Astrocyte (in vitro differentiated cells and primary cell): Measurements from ENCODE around the gene CCDC169. TPM values are rescaled to one million over a fixed set of nuclear protein-coding genes. Genes with fewer than 3 reads are reported as not detected.

Source experiments
- DNase-seq: peaks from one replicate; pipeline ENCODE4 v3.0.0-alpha.2; 2010; ENCODE audit warnings: low read depth
- FAIRE-seq: peaks from 2 replicates; lab custom pipeline; 2011; peaks lifted over from hg19 to GRCh38; lab: Jason Lieb, UNC
- H2AFZ ChIP-seq: 2 replicates; pipeline ENCODE4 v1.6.0; 2012; ENCODE audit warnings: low read depth, low read length, inconsistent platforms
- H3K27ac ChIP-seq: 2 replicates; pipeline ENCODE4 v1.5.1; 2011; ENCODE audit warnings: low read depth, low read length, inconsistent platforms
- H3K27me3 ChIP-seq: 2 replicates; pipeline ENCODE4 v1.6.0; 2011; ENCODE audit warnings: low read length, inconsistent platforms; ENCODE audit not compliant: insufficient read depth
- H3K36me3 ChIP-seq: 2 replicates; pipeline ENCODE4 v1.5.1; 2011; ENCODE audit warnings: low read length, inconsistent platforms; ENCODE audit not compliant: insufficient read depth
- H3K4me1 ChIP-seq: 2 replicates; pipeline ENCODE4 v1.5.1; 2011; ENCODE audit warnings: low read length, inconsistent platforms; ENCODE audit not compliant: insufficient read depth
- H3K4me2 ChIP-seq: 2 replicates; pipeline ENCODE4 v1.6.0; 2012; ENCODE audit warnings: low read length, inconsistent platforms
- H3K4me3 ChIP-seq: 2 replicates; pipeline ENCODE4 v1.5.1; 2011; ENCODE audit warnings: low read depth, mild to moderate bottlenecking, low read length, inconsistent platforms; ENCODE audit not compliant: insufficient read depth
- H3K79me2 ChIP-seq: 2 replicates; pipeline ENCODE4 v1.6.0; 2012; ENCODE audit warnings: mild to moderate bottlenecking, low read length, inconsistent platforms; ENCODE audit not compliant: insufficient read depth
- H3K9ac ChIP-seq: 2 replicates; pipeline ENCODE4 v1.6.0; 2012; ENCODE audit warnings: mild to moderate bottlenecking, low read length, inconsistent platforms
- H3K9me3 ChIP-seq: 2 replicates; pipeline ENCODE4 v1.5.1; 2012; ENCODE audit warnings: low read depth, mild to moderate bottlenecking, low read length, inconsistent platforms; ENCODE audit not compliant: insufficient read depth
- H4K20me1 ChIP-seq: 2 replicates; pipeline ENCODE4 v1.6.0; 2012; ENCODE audit warnings: low read length, inconsistent platforms; ENCODE audit not compliant: insufficient read depth
- H3K27ac Mint-ChIP-seq: one replicate; pipeline ENCODE4 v1.8.0; 2021; ENCODE audit warnings: mild to moderate bottlenecking, mixed read lengths; ENCODE audit not compliant: unreplicated experiment
- H3K27me3 Mint-ChIP-seq: one replicate; pipeline ENCODE4 v1.8.0; 2021; ENCODE audit warnings: low read depth, mixed read lengths; ENCODE audit not compliant: unreplicated experiment
- H3K36me3 Mint-ChIP-seq: one replicate; pipeline ENCODE4 v1.8.0; 2021; ENCODE audit warnings: low read depth, mixed read lengths; ENCODE audit not compliant: unreplicated experiment
- H3K4me1 Mint-ChIP-seq: one replicate; pipeline ENCODE4 v1.8.0; 2021; ENCODE audit warnings: low read depth, mixed read lengths; ENCODE audit not compliant: unreplicated experiment
- H3K4me3 Mint-ChIP-seq: one replicate; pipeline ENCODE4 v1.8.0; 2021; ENCODE audit warnings: mild to moderate bottlenecking, moderate library complexity, mixed read lengths; ENCODE audit not compliant: unreplicated experiment
- H3K9me3 Mint-ChIP-seq: one replicate; pipeline ENCODE4 v1.8.0; 2021; ENCODE audit warnings: mild to moderate bottlenecking, mixed read lengths; ENCODE audit not compliant: unreplicated experiment
- CTCF ChIP-seq: IDR thresholded peaks from 2 replicates; pipeline ENCODE4 v1.5.1; 2011; ENCODE audit warnings: low read depth, mild to moderate bottlenecking, inconsistent platforms, low read length, moderate library complexity; ENCODE audit not compliant: insufficient read depth
- EZH2 ChIP-seq: IDR thresholded peaks from 2 replicates; pipeline ENCODE4 v1.6.1; 2012; ENCODE audit warnings: mild to moderate bottlenecking, low read length, inconsistent platforms; ENCODE audit not compliant: insufficient read depth
- total RNA-seq: library from RNA; stranded (reverse); gene quantifications from 2 replicates; pipeline ENCODE4 v1.2.1, GENCODE V29; 2021

Gene CCDC169
- total RNA-seq, 1 donor from 2014 or later = 0.98 TPM

GRCh38 chr13:36345438-36346221, 48.0 kb upstream of the CCDC169 start:
- H3K9ac ChIP-seq = peak overlapping the region; percentile 99
- TF ChIP-seq EZH2 (no peak), CTCF (no peak)
- H3K27me3 Mint-ChIP-seq = no peaks in the 10 kb centered on the region
- H3K36me3 ChIP-seq = no peaks in the 10 kb centered on the region
- H3K4me1 ChIP-seq = peaks cover 10% of the 10 kb centered on the region
- H4K20me1 ChIP-seq = peaks cover 19% of the 10 kb centered on the region
- H3K4me3 ChIP-seq = peak overlapping the region; percentile 89
- H2AFZ ChIP-seq = peak overlapping the region; percentile 92
- FAIRE-seq = peak; percentile 26
- H3K79me2 ChIP-seq = peaks cover 50% of the 10 kb centered on the region
- H3K27ac Mint-ChIP-seq = peak overlapping the region; percentile 99
- peak overlapping the region; percentile 92 for H3K4me2 ChIP-seq
- H3K4me1 Mint-ChIP-seq = peaks cover 26% of the 10 kb centered on the region
- peak; percentile 86 for DNase-seq
- no peaks in the 10 kb centered on the region for H3K36me3 Mint-ChIP-seq
- peak overlapping the region; percentile 96 for H3K4me3 Mint-ChIP-seq
- peak overlapping the region; percentile 98 for H3K27ac ChIP-seq
- no peaks in the 10 kb centered on the region for H3K9me3 Mint-ChIP-seq
- no peaks in the 10 kb centered on the region for H3K27me3 ChIP-seq
- H3K9me3 ChIP-seq = no peaks in the 10 kb centered on the region

- TF ChIP-seq CTCF (no peak), EZH2 (no peak)
- Histone ChIP-seq H4K20me1 (peaks cover 22% of the 10 kb centered on the region), H3K36me3 (no peaks in the 10 kb centered on the region), H3K27ac (peak overlapping the region; percentile 98), H2AFZ (peak overlapping the region; percentile 92), H3K4me2 (peak overlapping the region; percentile 92), H3K79me2 (peaks cover 55% of the 10 kb centered on the region), H3K4me3 (peak overlapping the region; percentile 89), H3K9ac (peak overlapping the region; percentile 99), H3K4me1 (peaks cover 10% of the 10 kb centered on the region), H3K9me3 (no peaks in the 10 kb centered on the region), H3K27me3 (no peaks in the 10 kb centered on the region)
- no peaks in the 10 kb centered on the region for H3K36me3 Mint-ChIP-seq
- H3K27me3 Mint-ChIP-seq = no peaks in the 10 kb centered on the region
- H3K4me1 Mint-ChIP-seq = peaks cover 28% of the 10 kb centered on the region
- peak overlapping the region; percentile 99 for H3K27ac Mint-ChIP-seq
- H3K4me3 Mint-ChIP-seq = peak overlapping the region; percentile 96
- H3K9me3 Mint-ChIP-seq = no peaks in the 10 kb centered on the region
- FAIRE-seq = peak; percentile 32
- no peak for DNase-seq
Observed at GRCh38 chr13:36344886-36345437, 47.3 kb upstream of the CCDC169 start.
